PFSK-1 (cell line): Measurements from ENCODE around the gene ITPRIPL2.

Experiments
- FOXP2 ChIP-seq: optimal IDR thresholded peaks from 2 replicates; pipeline ENCODE3; 2011; ENCODE audit warnings: borderline replicate concordance, control low read depth, inconsistent platforms; ENCODE audit not compliant: insufficient read depth; ENCODE audit errors: extremely low read length, extremely low read depth
- POLR2AphosphoS5 ChIP-seq: IDR thresholded peaks from 2 replicates; pipeline ENCODE4 v1.6.1; 2012; ENCODE audit warnings: low read depth, mild to moderate bottlenecking, control low read depth, low read length, moderate library complexity
- SIN3A ChIP-seq: IDR thresholded peaks from 2 replicates; pipeline ENCODE4 v1.6.1; 2012; ENCODE audit warnings: mild to moderate bottlenecking, low read length, moderate library complexity, borderline replicate concordance; ENCODE audit not compliant: insufficient read depth
- TAF1 ChIP-seq: IDR thresholded peaks from 2 replicates; pipeline ENCODE4 v1.6.1; 2012; ENCODE audit warnings: low read length, control low read depth, borderline replicate concordance; ENCODE audit not compliant: insufficient read depth
- TF ChIP-seq, protein P1 (sequence below), 2 experiments: IDR thresholded peaks; 2 replicates each; pipeline versions ENCODE4 v1.6.1 to v1.8.0; 2011 to 2012; ENCODE audit warnings: low read depth in 2 of 2, low read length in 2 of 2, control low read depth in 1 of 2, inconsistent platforms in 1 of 2, mild to moderate bottlenecking in 1 of 2, moderate library complexity in 1 of 2; ENCODE audit not compliant: insufficient read depth in 1 of 2

The ITPRIPL2 gene

DNA sequence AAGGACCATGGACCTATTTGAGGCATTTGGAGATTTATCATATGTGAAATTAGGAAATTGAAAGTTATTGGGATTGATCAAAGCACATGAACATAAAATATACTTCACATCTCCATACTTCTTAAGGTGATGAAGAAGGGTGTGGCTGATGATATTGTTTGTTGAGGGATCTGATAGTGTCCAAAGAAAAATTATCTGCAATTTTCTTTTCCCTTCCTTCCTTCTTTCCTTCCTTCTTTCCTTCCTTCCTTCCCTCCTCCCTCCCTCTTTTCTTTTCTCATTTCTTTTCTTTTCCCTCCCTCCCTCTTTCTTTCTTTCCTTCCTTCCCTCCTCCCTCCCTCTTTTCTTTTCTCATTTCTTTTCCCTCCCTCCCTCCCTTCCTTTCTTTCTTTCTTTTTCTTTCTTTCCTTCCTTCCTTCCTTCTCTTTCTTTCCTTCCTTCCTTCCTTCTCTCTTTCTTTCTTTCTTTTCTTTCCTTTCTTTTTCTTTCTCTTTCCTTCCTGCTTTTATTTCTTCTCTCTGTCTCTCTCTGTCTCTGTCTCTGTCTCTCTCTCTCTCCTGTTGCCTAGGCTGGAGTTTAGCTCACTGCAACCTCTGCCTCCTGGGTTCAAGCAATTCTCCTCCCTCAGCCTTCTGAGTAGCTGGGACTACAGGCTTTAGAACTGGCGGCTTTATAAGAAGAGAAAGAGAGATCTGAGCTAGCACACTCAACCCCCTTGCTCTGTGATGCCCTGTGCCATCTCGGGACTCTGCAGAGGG, 20.9 kb upstream of the ITPRIPL2 start:
- TF ChIP-seq POLR2AphosphoS5 (no peak), FOXP2 (no peak), SIN3A (no peak), TAF1 (no peak)
- TF ChIP-seq, protein P1, sequence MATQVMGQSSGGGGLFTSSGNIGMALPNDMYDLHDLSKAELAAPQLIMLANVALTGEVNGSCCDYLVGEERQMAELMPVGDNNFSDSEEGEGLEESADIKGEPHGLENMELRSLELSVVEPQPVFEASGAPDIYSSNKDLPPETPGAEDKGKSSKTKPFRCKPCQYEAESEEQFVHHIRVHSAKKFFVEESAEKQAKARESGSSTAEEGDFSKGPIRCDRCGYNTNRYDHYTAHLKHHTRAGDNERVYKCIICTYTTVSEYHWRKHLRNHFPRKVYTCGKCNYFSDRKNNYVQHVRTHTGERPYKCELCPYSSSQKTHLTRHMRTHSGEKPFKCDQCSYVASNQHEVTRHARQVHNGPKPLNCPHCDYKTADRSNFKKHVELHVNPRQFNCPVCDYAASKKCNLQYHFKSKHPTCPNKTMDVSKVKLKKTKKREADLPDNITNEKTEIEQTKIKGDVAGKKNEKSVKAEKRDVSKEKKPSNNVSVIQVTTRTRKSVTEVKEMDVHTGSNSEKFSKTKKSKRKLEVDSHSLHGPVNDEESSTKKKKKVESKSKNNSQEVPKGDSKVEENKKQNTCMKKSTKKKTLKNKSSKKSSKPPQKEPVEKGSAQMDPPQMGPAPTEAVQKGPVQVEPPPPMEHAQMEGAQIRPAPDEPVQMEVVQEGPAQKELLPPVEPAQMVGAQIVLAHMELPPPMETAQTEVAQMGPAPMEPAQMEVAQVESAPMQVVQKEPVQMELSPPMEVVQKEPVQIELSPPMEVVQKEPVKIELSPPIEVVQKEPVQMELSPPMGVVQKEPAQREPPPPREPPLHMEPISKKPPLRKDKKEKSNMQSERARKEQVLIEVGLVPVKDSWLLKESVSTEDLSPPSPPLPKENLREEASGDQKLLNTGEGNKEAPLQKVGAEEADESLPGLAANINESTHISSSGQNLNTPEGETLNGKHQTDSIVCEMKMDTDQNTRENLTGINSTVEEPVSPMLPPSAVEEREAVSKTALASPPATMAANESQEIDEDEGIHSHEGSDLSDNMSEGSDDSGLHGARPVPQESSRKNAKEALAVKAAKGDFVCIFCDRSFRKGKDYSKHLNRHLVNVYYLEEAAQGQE (IDR thresholded peaks at IDR 0.05; ENCODE audit: insufficient read depth in 1 of 2, low read depth in 2 of 2, low read length in 2 of 2): no peak

DNA sequence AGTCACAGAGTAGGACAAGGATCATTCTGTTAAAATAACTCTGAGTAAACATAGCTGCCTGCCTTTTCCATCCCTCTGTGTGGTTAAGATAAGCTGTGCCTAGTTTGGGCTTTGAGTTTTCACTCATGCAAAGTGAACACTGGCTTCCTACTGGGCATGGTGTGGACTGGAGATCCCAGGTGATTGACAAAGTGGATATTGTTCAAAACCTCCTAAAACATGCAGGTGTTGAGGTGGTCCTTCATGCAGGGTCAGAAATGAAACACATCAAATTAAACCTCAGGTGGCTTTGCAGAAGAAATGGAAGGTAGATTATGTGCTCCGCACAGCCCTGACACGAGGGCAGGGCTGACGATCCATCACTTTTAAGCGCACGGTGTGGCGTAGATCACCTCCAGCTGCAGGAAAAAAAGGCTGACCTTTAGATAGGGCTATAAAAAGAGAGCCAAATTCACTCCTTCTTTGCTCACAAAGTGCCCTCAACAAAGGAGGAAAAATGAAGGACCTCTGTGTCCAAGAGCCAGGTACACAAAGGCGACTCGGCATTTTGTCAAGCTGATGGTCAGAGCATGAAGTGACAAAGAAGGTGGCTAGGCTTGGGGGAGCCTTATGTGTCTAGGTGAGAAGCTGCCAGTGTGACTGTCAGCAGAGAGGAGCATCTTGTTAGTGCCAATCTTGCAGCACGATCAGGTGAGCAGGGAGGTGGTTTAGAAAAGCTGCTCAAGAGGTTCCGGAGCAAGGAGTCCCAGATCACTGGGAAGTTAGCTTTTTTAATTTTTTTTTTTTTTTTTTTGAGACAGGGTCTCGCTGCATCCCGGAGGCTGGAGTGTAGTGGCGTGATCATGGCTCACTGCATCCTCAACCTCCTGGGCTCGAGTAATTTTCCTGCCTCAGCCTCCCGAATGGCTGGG, 19.9 kb upstream of the ITPRIPL2 start:
- TF ChIP-seq SIN3A: no peak
- TF ChIP-seq, protein P1 (IDR thresholded peaks at IDR 0.05; ENCODE audit: insufficient read depth in 1 of 2, low read depth in 2 of 2, low read length in 2 of 2): no peak
- no peak for TF ChIP-seq FOXP2
- TF ChIP-seq TAF1: no peak
- no peak for TF ChIP-seq POLR2AphosphoS5

DNA sequence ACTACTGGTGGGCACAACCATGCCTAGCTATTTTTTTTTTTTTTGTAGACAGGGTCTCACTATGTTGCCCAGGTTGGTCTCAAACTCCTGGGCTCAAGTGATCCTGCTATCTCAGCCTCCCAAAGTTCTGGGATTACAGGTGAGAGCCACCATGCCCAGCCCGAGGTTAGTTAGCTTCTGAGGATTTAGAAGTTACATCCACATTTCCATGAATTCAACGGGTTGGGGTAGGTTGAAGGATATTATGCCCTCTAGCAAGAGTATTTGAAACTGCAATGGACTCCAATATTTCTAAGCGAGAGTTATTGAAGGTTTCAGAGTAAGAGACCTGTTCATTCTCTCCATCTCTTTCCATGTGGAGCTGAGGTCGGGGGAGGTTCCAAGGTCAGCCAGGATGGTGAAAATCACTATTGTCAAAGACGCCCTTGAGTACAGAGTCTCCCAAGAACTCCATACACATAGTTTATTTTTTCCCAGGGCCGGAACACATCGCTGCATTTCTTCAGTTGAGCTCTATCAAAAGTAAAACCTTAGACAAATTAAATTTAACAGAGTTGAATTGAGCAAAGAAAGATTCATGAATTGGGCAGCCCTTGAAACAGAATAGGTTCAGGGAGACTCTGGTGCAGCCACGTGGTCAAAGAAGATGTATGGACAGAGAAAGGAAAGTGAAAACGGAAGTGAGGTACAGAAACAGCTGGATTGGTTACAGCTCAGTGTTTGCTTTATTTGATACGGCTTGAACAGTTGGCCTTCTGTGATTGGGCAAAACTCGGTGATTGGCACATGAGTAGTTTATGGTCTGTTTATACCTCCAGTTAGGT, 19.0 kb upstream of the ITPRIPL2 start:
- TF ChIP-seq, protein P1 (IDR thresholded peaks at IDR 0.05; ENCODE audit: insufficient read depth in 1 of 2, low read depth in 2 of 2, low read length in 2 of 2): no peak
- TF ChIP-seq SIN3A (no peak), POLR2AphosphoS5 (no peak), FOXP2 (no peak), TAF1 (no peak)

DNA sequence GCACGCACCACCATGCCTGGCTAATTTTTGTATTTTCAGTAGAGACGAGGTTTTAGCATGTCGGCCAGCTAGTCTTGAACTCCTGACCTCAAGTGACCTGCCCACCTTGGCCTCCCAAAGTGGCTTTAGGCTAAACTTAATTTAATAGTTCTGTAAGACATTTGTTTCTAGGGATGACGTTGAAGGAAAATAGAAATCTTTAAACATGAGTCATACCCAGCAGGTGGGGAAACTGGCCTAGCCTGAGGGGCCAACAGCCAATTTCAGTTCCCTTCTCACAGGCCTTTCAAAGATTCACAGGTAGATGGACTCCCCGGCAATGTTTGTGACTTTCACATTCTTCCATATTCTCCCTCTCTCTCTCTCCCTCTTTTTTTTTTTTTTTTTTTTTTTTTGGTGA, 18.1 kb upstream of the ITPRIPL2 start:
- TF ChIP-seq POLR2AphosphoS5 (no peak), SIN3A (no peak), TAF1 (no peak), FOXP2 (no peak)
- TF ChIP-seq, protein P1 (IDR thresholded peaks at IDR 0.05; ENCODE audit: insufficient read depth in 1 of 2, low read depth in 2 of 2, low read length in 2 of 2): no peak
